Stimulated activated memory B cell treated with anti-CD40 and anti-IgM and Interleukin-4, amounts not matched to agents 10 μg/mL and 1 μg/mL and 100 μg/mL, for 72 hours (primary cell): ENCODE measurements around the gene TMEM178B.

Experiments used
- ATAC-seq: fragments of 150-1000 bp; cut with Tn5 transposase; 2 replicates; pipeline ENCODE4 v1.10.0; 2021
- H3K27ac Mint-ChIP-seq: one replicate; pipeline ENCODE4 v1.8.0; 2022; ENCODE audit warnings: mild to moderate bottlenecking, mixed read lengths
- H3K27me3 Mint-ChIP-seq: one replicate; pipeline ENCODE4 v1.8.0; 2022; ENCODE audit warnings: mixed read lengths
- H3K36me3 Mint-ChIP-seq: one replicate; pipeline ENCODE4 v1.8.0; 2022; ENCODE audit warnings: mixed read lengths
- H3K4me1 Mint-ChIP-seq: one replicate; pipeline ENCODE4 v1.8.0; 2022; ENCODE audit warnings: mixed read lengths
- H3K4me3 Mint-ChIP-seq: one replicate; pipeline ENCODE4 v1.8.0; 2022; ENCODE audit warnings: mild to moderate bottlenecking, moderate library complexity, mixed read lengths
- H3K9me3 Mint-ChIP-seq: one replicate; pipeline ENCODE4 v1.8.0; 2022; ENCODE audit warnings: mixed read lengths

The TMEM178B gene

DNA sequence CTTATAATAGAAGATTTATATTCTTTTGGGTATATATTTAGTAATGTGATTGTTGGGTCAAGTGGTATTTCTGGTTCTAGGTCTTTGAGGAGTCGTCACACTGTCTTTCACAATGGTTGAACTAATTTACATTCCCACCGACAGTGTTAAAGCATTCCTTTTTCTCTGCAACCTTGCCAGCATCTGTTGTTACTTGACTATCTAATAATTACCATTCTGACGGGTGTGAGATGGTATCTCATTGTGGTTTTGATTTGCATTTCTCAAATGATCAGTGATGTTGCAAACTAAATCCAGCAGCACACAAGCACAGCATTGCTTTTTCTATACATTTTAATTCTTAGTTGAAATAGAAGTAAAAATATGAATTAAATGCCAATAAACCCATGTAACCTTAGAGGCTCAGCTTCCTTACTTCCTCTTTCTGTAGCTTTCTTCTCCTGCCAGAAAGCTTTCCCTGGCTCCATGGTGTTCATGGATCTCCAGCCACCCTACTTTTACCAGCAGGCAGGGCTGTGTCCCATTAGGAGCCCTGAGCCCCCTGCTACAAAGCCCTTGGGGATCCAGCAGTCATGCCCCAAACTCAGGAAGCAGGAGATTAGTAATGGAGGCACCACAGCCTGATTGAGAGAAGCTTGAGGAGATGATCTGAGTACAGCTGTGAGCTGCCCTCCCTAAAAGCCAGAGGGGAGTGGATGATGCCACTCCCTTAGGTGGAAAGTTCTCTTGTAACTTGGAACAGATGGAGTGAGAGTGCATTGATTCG is 158.6 kb downstream of the TMEM178B start:
- ATAC-seq, result no peak
- peaks cover 36% of the 10 kb centered on the region for H3K27me3 Mint-ChIP-seq
- no peaks in the 10 kb centered on the region for H3K4me1 Mint-ChIP-seq
- H3K9me3 Mint-ChIP-seq, result no peaks in the 10 kb centered on the region
- no peak overlapping the region for H3K27ac Mint-ChIP-seq
- H3K36me3 Mint-ChIP-seq, result no peaks in the 10 kb centered on the region
- H3K4me3 Mint-ChIP-seq, result no peak overlapping the region

- Mint-ChIP-seq H3K27me3 (peaks cover 27% of the 10 kb centered on the region), H3K4me3 (no peak overlapping the region), H3K4me1 (no peaks in the 10 kb centered on the region), H3K27ac (no peak overlapping the region), H3K36me3 (no peaks in the 10 kb centered on the region), H3K9me3 (no peaks in the 10 kb centered on the region)
- ATAC-seq, result no peak
These were observed 160.7 kb downstream of the TMEM178B start for GRCh38 chr7:141234335-141235105.

GRCh38 chr7:141235656-141236055 is 161.8 kb downstream of the TMEM178B start:
- H3K4me1 Mint-ChIP-seq, result no peaks in the 10 kb centered on the region
- H3K27ac Mint-ChIP-seq, result no peak overlapping the region
- H3K4me3 Mint-ChIP-seq, result no peak overlapping the region
- ATAC-seq, result no peak
- peaks cover 27% of the 10 kb centered on the region for H3K27me3 Mint-ChIP-seq
- H3K36me3 Mint-ChIP-seq, result no peaks in the 10 kb centered on the region
- no peaks in the 10 kb centered on the region for H3K9me3 Mint-ChIP-seq

DNA sequence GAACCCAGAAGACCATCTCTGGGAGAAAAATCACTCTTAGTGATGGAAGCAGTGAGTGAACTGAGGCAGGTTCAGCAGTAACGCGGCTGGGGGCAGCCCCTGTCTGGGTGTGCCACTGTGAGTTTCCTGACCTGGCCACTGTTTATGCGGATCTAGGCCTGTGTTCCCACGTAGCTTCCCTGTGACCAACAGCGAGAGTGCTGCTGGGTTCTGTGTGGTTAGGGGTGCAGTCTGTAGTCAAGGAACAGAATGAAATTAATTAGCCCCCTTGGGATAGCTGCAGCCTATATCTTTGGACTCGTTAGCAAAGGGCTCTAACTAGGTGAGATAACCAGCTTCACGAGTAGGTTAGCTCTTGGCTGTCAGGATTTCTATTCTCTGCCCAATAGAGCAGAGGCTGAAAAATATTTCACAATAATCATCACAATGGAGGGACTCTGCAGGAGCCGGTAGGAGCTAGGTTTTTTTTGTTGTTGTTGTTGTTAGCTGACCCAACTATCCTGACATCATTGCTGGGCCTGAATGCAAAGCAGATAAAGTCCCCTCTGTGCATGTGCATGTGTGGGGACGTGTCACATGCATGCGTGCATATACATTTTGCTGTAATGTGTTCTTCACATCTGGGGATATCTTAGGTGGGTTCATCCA is 164.9 kb downstream of the TMEM178B start:
- Mint-ChIP-seq H3K27ac (no peak overlapping the region), H3K9me3 (no peaks in the 10 kb centered on the region), H3K4me1 (no peaks in the 10 kb centered on the region), H3K4me3 (no peak overlapping the region), H3K36me3 (no peaks in the 10 kb centered on the region), H3K27me3 (peaks cover 32% of the 10 kb centered on the region)
- ATAC-seq, result peak; percentile 10

DNA sequence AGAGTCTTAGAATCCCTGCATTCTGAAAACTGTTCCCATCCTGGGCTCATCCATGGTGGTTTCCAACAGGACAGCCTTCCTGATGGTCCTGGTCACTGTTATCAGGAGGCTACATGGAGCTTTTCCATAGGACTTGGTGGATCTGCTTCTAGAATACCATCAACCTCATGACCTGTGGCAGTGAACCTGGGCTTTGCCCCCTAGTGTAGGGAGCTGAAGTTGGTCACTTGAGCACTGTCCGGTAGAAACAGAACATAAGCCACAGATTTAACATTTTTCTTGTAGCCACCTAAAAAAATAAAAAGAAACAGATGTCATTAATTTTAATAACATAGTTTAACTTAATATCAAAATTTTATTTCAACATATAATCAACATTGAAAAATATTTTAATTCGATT is 165.8 kb downstream of the TMEM178B start:
- H3K4me1 Mint-ChIP-seq, result no peaks in the 10 kb centered on the region
- no peak overlapping the region for H3K4me3 Mint-ChIP-seq
- no peaks in the 10 kb centered on the region for H3K36me3 Mint-ChIP-seq
- no peak overlapping the region for H3K27ac Mint-ChIP-seq
- ATAC-seq, result no peak
- peaks cover 23% of the 10 kb centered on the region for H3K27me3 Mint-ChIP-seq
- no peaks in the 10 kb centered on the region for H3K9me3 Mint-ChIP-seq

- Mint-ChIP-seq H3K4me1 (no peaks in the 10 kb centered on the region), H3K27ac (no peak overlapping the region), H3K9me3 (no peaks in the 10 kb centered on the region), H3K27me3 (peaks cover 17% of the 10 kb centered on the region), H3K4me3 (no peak overlapping the region), H3K36me3 (no peaks in the 10 kb centered on the region)
- ATAC-seq, result no peak
These were observed 168.7 kb downstream of the TMEM178B start for GRCh38 chr7:141242568-141242967.

DNA sequence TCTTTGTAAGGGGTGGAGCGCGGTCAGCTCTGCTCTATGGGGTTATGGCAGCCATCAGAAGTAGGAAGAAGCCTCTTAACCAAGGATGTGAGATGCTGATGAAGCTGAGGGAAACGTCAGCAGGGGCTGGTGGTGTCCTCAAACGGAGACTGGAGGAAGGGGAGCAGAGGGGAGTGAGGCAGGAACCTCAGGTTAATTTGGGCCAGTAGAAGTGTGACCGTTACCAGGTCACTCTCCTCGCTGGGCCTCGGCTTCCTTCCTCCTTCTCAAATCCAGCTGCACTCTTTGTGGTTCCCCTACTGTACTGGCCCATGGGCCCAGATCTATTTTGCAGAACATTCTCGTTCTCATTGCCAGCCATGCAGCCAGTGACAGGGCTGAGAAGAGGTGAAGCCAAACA is 169.5 kb downstream of the TMEM178B start:
- no peak for ATAC-seq
- H3K36me3 Mint-ChIP-seq, result no peaks in the 10 kb centered on the region
- no peak overlapping the region for H3K4me3 Mint-ChIP-seq
- H3K4me1 Mint-ChIP-seq, result no peaks in the 10 kb centered on the region
- H3K27ac Mint-ChIP-seq, result no peak overlapping the region
- peaks cover 17% of the 10 kb centered on the region for H3K27me3 Mint-ChIP-seq
- no peaks in the 10 kb centered on the region for H3K9me3 Mint-ChIP-seq

DNA sequence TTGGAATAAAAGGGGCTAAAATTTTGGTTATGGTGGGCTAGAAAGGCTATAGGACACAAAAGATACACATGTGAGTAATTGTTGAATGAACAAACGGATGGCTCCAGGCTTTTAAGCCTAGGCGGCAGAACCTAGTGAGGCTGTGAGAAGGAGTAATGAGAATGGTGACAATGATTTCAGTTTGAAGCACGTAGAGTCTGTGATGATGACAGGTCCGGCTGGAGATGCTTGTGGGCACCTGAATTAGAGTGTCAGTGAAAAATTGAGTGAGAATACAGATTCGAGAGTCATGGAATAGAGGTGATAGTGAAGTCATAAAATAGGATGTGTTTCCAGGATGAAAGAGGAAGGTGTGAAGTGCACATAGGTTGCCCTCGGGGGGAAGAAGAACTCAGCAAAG is 170.6 kb downstream of the TMEM178B start:
- Mint-ChIP-seq H3K4me3 (no peak overlapping the region), H3K27me3 (peaks cover 17% of the 10 kb centered on the region), H3K27ac (no peak overlapping the region), H3K9me3 (no peaks in the 10 kb centered on the region), H3K4me1 (no peaks in the 10 kb centered on the region), H3K36me3 (no peaks in the 10 kb centered on the region)
- no peak for ATAC-seq

DNA sequence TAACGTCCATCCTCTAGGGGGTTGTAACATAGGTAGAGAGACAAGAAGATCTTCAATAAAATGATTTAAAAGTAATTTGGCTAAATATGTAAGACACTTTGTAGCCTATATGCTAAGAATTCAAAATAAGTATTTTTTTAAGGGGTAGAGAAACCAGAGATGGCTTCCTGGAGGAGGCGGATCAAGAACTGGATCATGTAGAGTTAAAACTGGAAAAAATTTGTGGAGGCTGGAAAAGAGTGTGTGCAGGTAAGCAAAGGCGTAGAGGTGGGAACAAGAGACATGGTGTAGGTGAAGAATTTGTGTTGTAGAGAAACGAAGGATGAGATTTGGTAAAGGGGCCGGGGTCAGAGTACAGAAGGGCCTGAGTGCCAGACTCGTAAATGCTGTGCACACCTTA is 172.6 kb downstream of the TMEM178B start:
- Mint-ChIP-seq H3K36me3 (no peaks in the 10 kb centered on the region), H3K27me3 (peaks cover 17% of the 10 kb centered on the region), H3K27ac (no peak overlapping the region), H3K9me3 (no peaks in the 10 kb centered on the region), H3K4me1 (no peaks in the 10 kb centered on the region), H3K4me3 (no peak overlapping the region)
- no peak for ATAC-seq

DNA sequence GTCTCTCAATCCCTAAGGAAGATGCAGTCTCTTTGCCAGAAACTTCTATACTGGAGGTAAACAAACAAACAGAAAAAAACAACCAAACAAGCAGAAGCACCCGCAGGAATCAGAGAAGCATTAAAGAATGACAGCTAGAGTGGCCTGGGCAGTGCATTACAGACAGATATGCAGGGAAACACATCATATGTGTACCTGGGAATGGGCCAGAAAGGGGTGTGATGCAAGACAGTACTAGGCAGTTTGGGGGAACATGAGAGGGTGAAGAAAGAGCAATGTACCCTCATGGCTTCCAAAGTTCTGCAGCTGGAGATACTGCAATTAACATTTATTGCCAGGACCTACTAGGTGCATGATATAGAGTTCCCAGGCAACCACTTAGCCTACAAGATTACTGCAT is 177.3 kb downstream of the TMEM178B start:
- no peaks in the 10 kb centered on the region for H3K4me1 Mint-ChIP-seq

GRCh38 chr7:141251957-141252356 is 178.1 kb downstream of the TMEM178B start:
- Mint-ChIP-seq H3K36me3 (no peaks in the 10 kb centered on the region), H3K4me3 (no peak overlapping the region), H3K27me3 (peaks cover 9% of the 10 kb centered on the region), H3K27ac (no peak overlapping the region), H3K9me3 (peaks cover 13% of the 10 kb centered on the region), H3K4me1 (no peaks in the 10 kb centered on the region)
- no peak for ATAC-seq

More for the DNA sequence above, 177.3 kb downstream of the TMEM178B start:
- Mint-ChIP-seq H3K27me3 (peaks cover 15% of the 10 kb centered on the region), H3K4me3 (no peak overlapping the region), H3K27ac (no peak overlapping the region), H3K36me3 (no peaks in the 10 kb centered on the region), H3K9me3 (peaks cover 6% of the 10 kb centered on the region)
- no peak for ATAC-seq

GRCh38 chr7:141257597-141257996 is 183.7 kb downstream of the TMEM178B start:
- Mint-ChIP-seq H3K9me3 (peaks cover 23% of the 10 kb centered on the region), H3K36me3 (peaks cover 7% of the 10 kb centered on the region), H3K27me3 (peaks cover 11% of the 10 kb centered on the region), H3K4me1 (no peaks in the 10 kb centered on the region), H3K27ac (no peak overlapping the region), H3K4me3 (no peak overlapping the region)
- no peak for ATAC-seq

DNA sequence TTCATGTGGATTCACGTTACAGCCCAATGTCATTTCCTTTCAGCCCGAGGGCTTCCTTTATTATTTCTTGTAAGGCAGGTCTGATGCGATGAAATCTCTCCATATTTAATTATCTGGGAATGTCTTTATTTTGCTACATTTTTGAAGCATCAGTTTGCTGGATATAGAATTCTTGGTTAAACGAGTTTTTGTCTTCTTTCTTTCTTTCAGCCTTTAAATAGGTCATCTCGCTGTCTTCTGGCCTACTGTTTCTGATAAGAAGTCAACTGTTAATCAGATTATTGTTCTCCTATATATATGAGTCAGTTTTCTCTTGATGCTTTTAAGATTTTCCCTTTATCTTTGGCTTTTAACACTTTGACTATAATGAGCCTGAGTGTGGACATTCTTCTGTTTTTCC is 184.7 kb downstream of the TMEM178B start:
- ATAC-seq, result no peak
- H3K9me3 Mint-ChIP-seq, result peaks cover 23% of the 10 kb centered on the region
- H3K4me1 Mint-ChIP-seq, result no peaks in the 10 kb centered on the region
- H3K27me3 Mint-ChIP-seq, result peaks cover 12% of the 10 kb centered on the region
- H3K4me3 Mint-ChIP-seq, result no peak overlapping the region
- no peak overlapping the region for H3K27ac Mint-ChIP-seq
- peaks cover 7% of the 10 kb centered on the region for H3K36me3 Mint-ChIP-seq

DNA sequence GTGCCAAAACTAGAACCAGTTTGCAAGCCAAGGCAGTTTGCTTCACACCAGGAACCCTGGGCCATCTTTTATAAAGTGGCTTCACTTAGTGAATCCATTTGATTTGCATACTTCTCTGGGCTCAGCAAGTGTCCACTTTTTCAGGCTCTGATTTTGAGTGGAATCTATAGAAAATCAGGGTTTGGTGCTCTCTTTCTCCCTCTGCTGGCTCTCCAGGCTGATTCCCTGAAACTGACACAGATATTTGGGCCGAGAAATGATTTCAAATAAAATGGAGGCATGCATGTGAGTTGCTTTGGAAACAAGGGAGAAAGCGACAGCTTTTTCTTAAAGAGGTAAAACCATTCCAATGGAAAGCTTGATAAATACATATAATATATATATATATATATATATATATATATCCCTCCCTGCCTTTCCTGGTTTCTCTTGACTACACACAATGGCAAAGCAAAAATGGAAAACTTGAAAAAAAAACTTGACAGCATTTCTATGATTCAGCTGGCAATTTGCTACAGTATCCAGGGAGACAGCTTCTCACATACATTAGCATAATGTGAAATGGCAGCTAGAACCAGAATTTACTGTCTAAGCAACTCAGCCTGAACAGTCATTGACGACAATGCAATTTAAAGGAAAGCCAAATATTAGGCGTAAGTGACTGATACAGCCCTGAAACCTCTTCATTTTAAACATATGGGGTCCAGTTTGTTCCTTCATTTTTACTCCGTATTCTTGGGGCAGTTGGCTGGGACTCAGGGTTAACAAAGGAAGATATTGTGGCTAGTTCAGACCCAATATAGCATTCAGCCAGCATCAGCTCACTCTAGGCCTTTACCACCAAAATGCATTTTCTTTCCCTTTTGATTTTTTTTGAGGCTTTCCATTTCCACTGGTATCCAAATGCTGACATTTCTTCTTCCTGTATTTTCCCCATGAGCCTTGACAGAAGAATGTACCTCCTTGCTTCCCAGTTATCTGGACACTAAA is 188.5 kb downstream of the TMEM178B start:
- Mint-ChIP-seq H3K9me3 (peaks cover 10% of the 10 kb centered on the region), H3K36me3 (peaks cover 7% of the 10 kb centered on the region), H3K27ac (no peak overlapping the region), H3K4me1 (no peaks in the 10 kb centered on the region), H3K4me3 (no peak overlapping the region), H3K27me3 (peaks cover 11% of the 10 kb centered on the region)
- no peak for ATAC-seq

- H3K27ac Mint-ChIP-seq, result no peak overlapping the region
- H3K9me3 Mint-ChIP-seq, result peaks cover 8% of the 10 kb centered on the region
- H3K36me3 Mint-ChIP-seq, result peaks cover 7% of the 10 kb centered on the region
- H3K4me3 Mint-ChIP-seq, result no peak overlapping the region
- H3K27me3 Mint-ChIP-seq, result peaks cover 11% of the 10 kb centered on the region
- no peak for ATAC-seq
- no peaks in the 10 kb centered on the region for H3K4me1 Mint-ChIP-seq
These were observed 189.6 kb downstream of the TMEM178B start for GRCh38 chr7:141263508-141263907.
